Vagina (tissue), 2 donors: ENCODE results near the gene DCTN4. TPM values are rescaled to one million over a fixed set of nuclear protein-coding genes. Genes with fewer than 3 reads are reported as not detected.
A peak's percentile ranks its signal among the peaks of the same experiment; 100 is the strongest.

Experiments used
- DNase-seq, 2 donors: peaks; one replicate each; pipeline ENCODE4 v3.0.0-alpha.2; 2017; ENCODE audit errors: extremely low spot score in 2 of 2
- H3K27ac ChIP-seq: fragments of 200-600 bp; sonication (generic); one replicate; pipeline ENCODE4 v1.5.1; 2019
- H3K27me3 ChIP-seq: fragments of 200-600 bp; sonication (generic); one replicate; pipeline ENCODE4 v1.5.1; 2019
- H3K36me3 ChIP-seq, 2 donors: fragments of 200-600 bp; sonication (generic); one replicate each; pipeline ENCODE4 v1.5.1; 2017 to 2019
- H3K4me1 ChIP-seq: fragments of 200-600 bp; sonication (generic); one replicate; pipeline ENCODE4 v1.5.1; 2019
- H3K4me3 ChIP-seq, 2 donors: fragments of 200-600 bp; sonication (generic); 1 replicate in 1 of 2; 2 replicates in 1 of 2; pipeline ENCODE4 v1.5.1; 2016 to 2019
- H3K9me3 ChIP-seq: fragments of 200-600 bp; sonication (generic); one replicate; pipeline ENCODE4 v1.5.1; 2019
- POLR2A ChIP-seq, 2 donors: fragments of 450-650 bp; IDR thresholded peaks; one replicate each; pipeline ENCODE4 v1.6.1; 2017; ENCODE audit warnings: antibody characterized with exemption in 2 of 2, mild to moderate bottlenecking in 2 of 2, moderate library complexity in 2 of 2
- POLR2AphosphoS5 ChIP-seq, 2 donors: sonication (generic); formaldehyde crosslinking; IDR thresholded peaks; one replicate each; pipeline ENCODE4 v1.9.0; 2017; ENCODE audit warnings: antibody characterized with exemption in 2 of 2, mild to moderate bottlenecking in 2 of 2, low read depth in 1 of 2; ENCODE audit not compliant: insufficient read depth in 1 of 2
- intact Hi-C: fragments of 100-400 bp; cut with DNase I; formaldehyde crosslinking; loops from one replicate; pipeline ENCODE4 v1.15.1; 2023
- total RNA-seq: library from RNA; depleted of rRNA; stranded (reverse); fragments of >200 nt; gene quantifications from one replicate; pipeline ENCODE4 v1.2.3, GENCODE V29; 2016
- TF ChIP-seq, protein P1 (sequence below), 3 experiments: fragments of 450-650 bp in 2 of 3; fragments of 200-600 bp in 1 of 3; sonication (generic) in 1 of 3; IDR thresholded peaks; one replicate each; pipeline ENCODE4 v1.5.1; 2017 to 2019; ENCODE audit warnings: antibody characterized with exemption in 3 of 3, mild to moderate bottlenecking in 2 of 3, moderate library complexity in 2 of 3

DCTN4 gene
- total RNA-seq, 1 donor from 2014 or later = 51.3 TPM

- Histone ChIP-seq H3K4me3 (peak overlapping the region; percentile 85 to 98), H3K27me3 (no peaks in the 10 kb centered on the region), H3K36me3 (peaks cover 0 to 36% of the 10 kb centered on the region in 2 donors), H3K9me3 (no peaks in the 10 kb centered on the region), H3K27ac (peak overlapping the region; percentile 98), H3K4me1 (peaks cover 13% of the 10 kb centered on the region)
- intact Hi-C loops = no loop called here
- TF ChIP-seq POLR2AphosphoS5 (IDR thresholded peaks at IDR 0.05; ENCODE audit: insufficient read depth in 1 of 2, low read depth in 1 of 2) (no peak), POLR2A (IDR thresholded peaks at IDR 0.05) (no peak)
- TF ChIP-seq, protein P1, sequence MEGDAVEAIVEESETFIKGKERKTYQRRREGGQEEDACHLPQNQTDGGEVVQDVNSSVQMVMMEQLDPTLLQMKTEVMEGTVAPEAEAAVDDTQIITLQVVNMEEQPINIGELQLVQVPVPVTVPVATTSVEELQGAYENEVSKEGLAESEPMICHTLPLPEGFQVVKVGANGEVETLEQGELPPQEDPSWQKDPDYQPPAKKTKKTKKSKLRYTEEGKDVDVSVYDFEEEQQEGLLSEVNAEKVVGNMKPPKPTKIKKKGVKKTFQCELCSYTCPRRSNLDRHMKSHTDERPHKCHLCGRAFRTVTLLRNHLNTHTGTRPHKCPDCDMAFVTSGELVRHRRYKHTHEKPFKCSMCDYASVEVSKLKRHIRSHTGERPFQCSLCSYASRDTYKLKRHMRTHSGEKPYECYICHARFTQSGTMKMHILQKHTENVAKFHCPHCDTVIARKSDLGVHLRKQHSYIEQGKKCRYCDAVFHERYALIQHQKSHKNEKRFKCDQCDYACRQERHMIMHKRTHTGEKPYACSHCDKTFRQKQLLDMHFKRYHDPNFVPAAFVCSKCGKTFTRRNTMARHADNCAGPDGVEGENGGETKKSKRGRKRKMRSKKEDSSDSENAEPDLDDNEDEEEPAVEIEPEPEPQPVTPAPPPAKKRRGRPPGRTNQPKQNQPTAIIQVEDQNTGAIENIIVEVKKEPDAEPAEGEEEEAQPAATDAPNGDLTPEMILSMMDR (IDR thresholded peaks at IDR 0.05) = no peak
- DNase-seq = no peak
These were observed 58.6 kb downstream of the DCTN4 start for GRCh38 chr5:150700246-150700593.

DNA sequence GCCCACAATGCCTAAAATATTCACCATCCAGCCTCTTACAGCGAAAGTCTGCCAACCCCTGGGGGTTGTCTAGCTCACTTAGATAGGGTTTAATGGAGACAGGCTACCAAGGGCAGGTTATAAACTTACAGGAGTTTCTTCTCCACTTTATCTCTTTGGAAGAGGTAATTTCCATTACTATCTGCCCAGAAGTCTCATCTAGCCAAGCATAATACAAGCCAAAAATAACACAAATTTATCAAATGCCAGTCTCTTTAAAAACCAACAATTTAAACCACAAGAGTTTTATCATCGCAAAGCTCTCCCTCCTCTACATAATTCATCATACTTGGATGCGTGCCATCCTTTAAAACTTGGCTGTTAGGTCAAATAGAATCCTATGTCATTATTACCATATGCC, 64.2 kb downstream of the DCTN4 start:
- no peak for DNase-seq

GRCh38 chr5:150692276-150692675, 66.5 kb downstream of the DCTN4 start:
- Histone ChIP-seq H3K4me1 (no peaks in the 10 kb centered on the region), H3K4me3 (no peak overlapping the region), H3K27me3 (no peaks in the 10 kb centered on the region), H3K9me3 (no peaks in the 10 kb centered on the region), H3K36me3 (peaks cover 0 to 71% of the 10 kb centered on the region in 2 donors), H3K27ac (no peak overlapping the region)
- intact Hi-C loops = no loop called here
- DNase-seq = no peak
- TF ChIP-seq, protein P1 (IDR thresholded peaks at IDR 0.05) = no peak
- TF ChIP-seq POLR2A (IDR thresholded peaks at IDR 0.05) (no peak), POLR2AphosphoS5 (IDR thresholded peaks at IDR 0.05; ENCODE audit: insufficient read depth in 1 of 2, low read depth in 1 of 2) (no peak)

More for the DNA sequence above, 64.2 kb downstream of the DCTN4 start:
- Histone ChIP-seq H3K27me3 (no peaks in the 10 kb centered on the region), H3K36me3 (peaks cover 0 to 86% of the 10 kb centered on the region in 2 donors), H3K4me3 (no peak overlapping the region), H3K4me1 (peaks cover 7% of the 10 kb centered on the region), H3K9me3 (no peaks in the 10 kb centered on the region), H3K27ac (no peak overlapping the region)
- intact Hi-C loops = no loop called here
- TF ChIP-seq, protein P1 (IDR thresholded peaks at IDR 0.05) = no peak
- no peak for TF ChIP-seq POLR2A (IDR thresholded peaks at IDR 0.05)
- TF ChIP-seq POLR2AphosphoS5 (IDR thresholded peaks at IDR 0.05; ENCODE audit: insufficient read depth in 1 of 2, low read depth in 1 of 2) = no peak

- Histone ChIP-seq H3K27me3 (no peaks in the 10 kb centered on the region), H3K36me3 (peaks cover 0 to 55% of the 10 kb centered on the region in 2 donors), H3K9me3 (no peaks in the 10 kb centered on the region), H3K4me1 (no peaks in the 10 kb centered on the region), H3K27ac (no peak overlapping the region), H3K4me3 (no peak overlapping the region)
- intact Hi-C loops = no loop called here
- TF ChIP-seq, protein P1 (IDR thresholded peaks at IDR 0.05) = no peak
- TF ChIP-seq POLR2A (IDR thresholded peaks at IDR 0.05) (no peak), POLR2AphosphoS5 (IDR thresholded peaks at IDR 0.05; ENCODE audit: insufficient read depth in 1 of 2, low read depth in 1 of 2) (no peak)
- no peak for DNase-seq
These were observed 68.1 kb downstream of the DCTN4 start for GRCh38 chr5:150690760-150691159.

GRCh38 chr5:150689120-150689519, 69.7 kb downstream of the DCTN4 start:
- Histone ChIP-seq H3K4me3 (no peak overlapping the region), H3K27ac (no peak overlapping the region), H3K9me3 (no peaks in the 10 kb centered on the region), H3K4me1 (no peaks in the 10 kb centered on the region), H3K27me3 (no peaks in the 10 kb centered on the region), H3K36me3 (peaks cover 0 to 39% of the 10 kb centered on the region in 2 donors)
- TF ChIP-seq POLR2AphosphoS5 (IDR thresholded peaks at IDR 0.05; ENCODE audit: insufficient read depth in 1 of 2, low read depth in 1 of 2) (no peak), POLR2A (IDR thresholded peaks at IDR 0.05) (no peak)
- TF ChIP-seq, protein P1 (IDR thresholded peaks at IDR 0.05) = no peak
- DNase-seq = no peak
- intact Hi-C loops = no loop called here
